ENCODE measurements around the gene HEXIM2.

GRCh38 chr17:45132320-45132571 lies 29.4 kb upstream of the HEXIM2 start, which contains the start of gene PLCD3:
- TF ChIP-seq POLR2A (IDR thresholded peaks at IDR 0.05; ENCODE audit: low read depth, low read length) (no peak), POLR2AphosphoS5 (IDR thresholded peaks at IDR 0.05; ENCODE audit: low read depth, low read length) (no peak), SPI1 (IDR thresholded peaks at IDR 0.05; ENCODE audit: low read depth, low read length) (no peak), TAF1 (IDR thresholded peaks at IDR 0.05; ENCODE audit: low read depth, low read length) (no peak)
